K562 treated with DMSO at 1 percent for 4 hours (cell line): ENCODE data around the gene FITM1. TPM values are rescaled to one million over a fixed set of nuclear protein-coding genes. Genes with fewer than 3 reads are reported as not detected.

ENCODE experiments used
- total RNA-seq: library from RNA; unstranded; fragments of 300-600 nt; gene quantifications from 2 replicates; pipeline ENCODE4 v1.2.3, GENCODE V29; 2022; ENCODE audit not compliant: insufficient read depth

The FITM1 gene, protein sequence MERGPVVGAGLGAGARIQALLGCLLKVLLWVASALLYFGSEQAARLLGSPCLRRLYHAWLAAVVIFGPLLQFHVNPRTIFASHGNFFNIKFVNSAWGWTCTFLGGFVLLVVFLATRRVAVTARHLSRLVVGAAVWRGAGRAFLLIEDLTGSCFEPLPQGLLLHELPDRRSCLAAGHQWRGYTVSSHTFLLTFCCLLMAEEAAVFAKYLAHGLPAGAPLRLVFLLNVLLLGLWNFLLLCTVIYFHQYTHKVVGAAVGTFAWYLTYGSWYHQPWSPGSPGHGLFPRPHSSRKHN
- total RNA-seq, result not detected in 2 replicates

DNA sequence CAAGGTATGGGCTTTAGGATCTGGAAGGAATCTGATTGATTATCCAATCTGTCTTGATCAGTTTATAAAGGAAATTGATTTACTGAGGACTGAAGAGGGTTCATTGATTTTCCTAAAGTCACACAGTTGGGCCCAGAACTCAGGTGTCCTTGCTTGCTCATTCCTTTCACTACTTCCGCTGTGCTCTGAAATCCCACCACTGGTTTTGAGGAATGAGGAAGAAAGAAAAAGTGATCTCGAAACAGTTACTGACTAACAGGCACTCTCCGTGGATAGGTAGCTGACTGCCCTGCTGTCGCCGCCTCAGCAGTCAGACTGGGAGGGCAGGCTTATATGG, at the start of gene FITM1:
Gene FITM1 (plus strand): TSS at position 280 of the 337 bp plus-strand sequence. CDS start 905 bp downstream, outside the sequence.

GRCh38 chr14:24093901-24094840, 36.3 kb upstream of the FITM1 start, which contains the start of gene PCK2:
TSS of gene PCK2 (plus strand) at chr14:24094311. CDS start at chr14:24094406, 95 bp downstream.

GRCh38 chr14:24114532-24115421, 15.7 kb upstream of the FITM1 start, which contains the start of the genes DCAF11 and NRL:
TSS of gene DCAF11 (plus strand) at chr14:24114777. CDS start at chr14:24115595, 818 bp downstream.
TSS of gene NRL (minus strand) at chr14:24114949. CDS start at chr14:24082848, 32,101 bp downstream.

GRCh38 chr14:24135834-24136683, 5.6 kb downstream of the FITM1 start, which contains the start of gene PSME1:
TSS of gene PSME1 (plus strand) at chr14:24136194. CDS start at chr14:24136263, 69 bp downstream.

DNA sequence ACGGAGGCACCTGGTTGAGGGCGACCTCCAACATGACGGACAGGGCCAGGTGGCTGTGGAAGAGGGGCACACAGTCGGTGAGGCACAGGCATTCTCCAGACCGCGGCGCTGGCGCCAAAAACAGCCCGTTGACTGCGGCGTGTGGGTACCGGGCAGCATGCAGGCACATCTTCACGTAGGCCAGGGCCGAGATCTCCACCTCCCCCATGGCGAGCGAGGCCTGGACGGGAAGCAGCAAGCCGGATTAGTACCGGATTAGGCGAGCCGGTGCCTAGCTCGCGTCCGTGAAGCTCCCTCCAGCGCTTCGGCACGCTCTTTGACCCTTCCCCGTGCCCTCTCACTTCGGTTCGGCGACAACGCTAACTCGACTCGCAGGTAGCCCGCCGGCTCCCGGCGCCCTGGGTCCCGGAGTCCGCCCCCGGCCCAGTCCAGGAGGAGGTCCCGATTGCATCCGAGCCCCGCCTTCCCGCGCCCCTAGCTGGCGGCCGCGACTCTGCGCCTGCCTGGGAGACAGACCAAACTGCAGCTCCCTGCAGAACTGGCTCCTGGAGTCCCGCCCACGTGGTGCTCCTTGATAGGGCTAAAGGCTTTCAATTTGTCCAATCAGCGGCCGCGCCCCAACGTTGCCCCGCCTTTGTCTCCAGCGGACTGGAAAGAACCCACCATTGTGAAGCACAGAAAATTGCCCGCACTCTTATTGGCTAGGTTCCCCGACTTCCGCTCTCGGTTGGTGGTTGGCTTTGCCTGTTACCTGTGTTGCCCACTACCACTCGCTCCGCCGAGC, 10.8 kb downstream of the FITM1 start, which contains the start of gene EMC9:
Gene EMC9 (minus strand): TSS at position 495 of the 784 bp plus-strand sequence. CDS start 287 bp downstream, at position 208.

GRCh38 chr14:24146453-24146977, 16.1 kb downstream of the FITM1 start, which contains the start of gene PSME2:
TSS of gene PSME2 (minus strand) at chr14:24146610. CDS start at chr14:24146581, 29 bp downstream.

DNA sequence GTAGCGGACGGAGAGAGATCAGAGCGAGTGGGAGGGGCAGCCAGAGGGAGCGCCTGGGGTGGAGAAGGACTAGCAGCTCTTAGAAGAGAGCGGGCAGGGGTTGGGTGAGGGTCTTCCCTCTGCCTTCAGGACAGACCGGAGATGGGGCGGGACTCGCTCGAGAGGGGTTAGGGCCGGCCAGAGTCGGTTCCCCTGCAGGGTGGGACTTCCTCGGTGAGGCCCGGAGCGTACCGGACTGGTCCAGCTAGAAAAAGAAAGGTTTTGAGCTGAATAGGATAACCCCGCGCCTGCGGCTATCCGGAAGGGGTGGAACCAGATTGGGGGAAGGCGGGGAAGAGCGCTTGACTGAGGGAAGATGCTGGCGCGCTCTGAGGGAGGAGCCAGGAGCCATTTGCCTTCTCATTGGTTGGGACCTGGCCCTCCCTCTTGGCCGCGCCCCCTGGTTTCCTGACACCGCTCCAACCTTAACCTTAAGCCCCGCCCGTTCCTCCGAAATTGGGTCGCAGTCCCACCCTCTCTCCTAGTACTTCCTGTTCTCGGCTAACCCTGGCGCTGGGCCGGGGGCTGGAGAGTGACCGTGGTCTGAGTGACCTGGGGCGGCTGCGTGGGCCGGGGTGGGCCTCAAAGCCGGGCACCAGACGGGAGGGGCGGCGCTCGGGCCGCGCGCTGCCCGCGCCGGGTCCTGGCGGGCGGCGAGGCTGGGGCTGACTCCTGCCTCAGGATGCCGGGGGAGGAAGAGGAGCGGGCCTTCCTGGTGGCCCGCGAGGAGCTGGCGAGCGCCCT, 16.7 kb downstream of the FITM1 start, which contains the start of gene RNF31:
Gene RNF31 (plus strand): TSS at position 521 of the 783 bp plus-strand sequence. CDS start 201 bp downstream, at position 722.

GRCh38 chr14:24160850-24161804, 30.7 kb downstream of the FITM1 start, which contains the start of gene IRF9:
TSS of gene IRF9 (plus strand) at chr14:24161265. CDS start at chr14:24162145, 880 bp downstream.

GRCh38 chr14:24171422-24172260, 41.2 kb downstream of the FITM1 start, which contains the start of gene REC8:
TSS of gene REC8 (plus strand) at chr14:24172080. CDS start at chr14:24172553, 473 bp downstream.

Other genes with a start within 250 kb of the FITM1 start
- 80.9 and 94.4 TPM in 2 replicates for gene DHRS4, start 176.9 kb upstream of the FITM1 start, total RNA-seq
- 29.4 and 38.8 TPM in 2 replicates for gene DHRS4L2, start 141.7 kb upstream of the FITM1 start, total RNA-seq
- gene CARMIL3, start 78.7 kb upstream of the FITM1 start, total RNA-seq, result 0.24 TPM in 1 of 2 replicates, not detected in the other
- not detected in 2 replicates for gene CPNE6, start 59.1 kb upstream of the FITM1 start, total RNA-seq
- gene PCK2, start 36.3 kb upstream of the FITM1 start, total RNA-seq, result 99.4 and 112 TPM in 2 replicates
- 31.4 and 39.2 TPM in 2 replicates for gene DCAF11, start 15.9 kb upstream of the FITM1 start, total RNA-seq
- 3.2 and 4.1 TPM in 2 replicates for gene NRL, start 15.7 kb upstream of the FITM1 start, total RNA-seq
- 171 and 172 TPM in 2 replicates for gene PSME1, start 5.5 kb downstream of the FITM1 start, total RNA-seq
- gene EMC9, start 10.9 kb downstream of the FITM1 start, total RNA-seq, result 29.6 and 36.4 TPM in 2 replicates
- 160 and 167 TPM in 2 replicates for gene PSME2, start 16.0 kb downstream of the FITM1 start, total RNA-seq
- gene RNF31, start 16.8 kb downstream of the FITM1 start, total RNA-seq, result 17.0 and 21.3 TPM in 2 replicates
- gene IRF9, start 30.6 kb downstream of the FITM1 start, total RNA-seq, result 9.3 and 20.9 TPM in 2 replicates
- gene REC8, start 41.4 kb downstream of the FITM1 start, total RNA-seq, result 5.1 and 7.1 TPM in 2 replicates
- gene IPO4, start 58.2 kb downstream of the FITM1 start, total RNA-seq, result 23.4 and 27.8 TPM in 2 replicates
- 16.4 and 22.0 TPM in 2 replicates for gene TM9SF1, start 64.8 kb downstream of the FITM1 start, total RNA-seq
- gene TSSK4, start 75.0 kb downstream of the FITM1 start, total RNA-seq, result 1.1 and 2.2 TPM in 2 replicates
- 57.8 and 78.5 TPM in 2 replicates for gene CHMP4A, start 82.8 kb downstream of the FITM1 start, total RNA-seq
- gene MDP1, start 85.4 kb downstream of the FITM1 start, total RNA-seq, result 7.5 and 10.8 TPM in 2 replicates
- gene NEDD8, start 101.7 kb downstream of the FITM1 start, total RNA-seq, result 140 and 150 TPM in 2 replicates
- gene GMPR2, start 102.3 kb downstream of the FITM1 start, total RNA-seq, result 55.3 and 68.0 TPM in 2 replicates
- 15.0 and 16.1 TPM in 2 replicates for gene TINF2, start 112.0 kb downstream of the FITM1 start, total RNA-seq
- 0.88 and 1.5 TPM in 2 replicates for gene TGM1, start 132.5 kb downstream of the FITM1 start, total RNA-seq
- 15.3 and 18.0 TPM in 2 replicates for gene RABGGTA, start 140.9 kb downstream of the FITM1 start, total RNA-seq
- 22.2 and 26.0 TPM in 2 replicates for gene DHRS1, start 169.1 kb downstream of the FITM1 start, total RNA-seq
- 4.7 and 6.1 TPM in 2 replicates for gene NOP9, start 169.2 kb downstream of the FITM1 start, total RNA-seq
- gene CIDEB, start 177.3 kb downstream of the FITM1 start, total RNA-seq, result not detected in 2 replicates
- gene LTB4R2, start 179.5 kb downstream of the FITM1 start, total RNA-seq, result 2.2 and 6.4 TPM in 2 replicates
- 4.0 and 5.3 TPM in 2 replicates for gene LTB4R, start 180.8 kb downstream of the FITM1 start, total RNA-seq
- gene ADCY4, start 204.4 kb downstream of the FITM1 start, total RNA-seq, result 0.59 TPM in 1 of 2 replicates, not detected in the other
- not detected in 2 replicates for gene RIPK3, start 209.3 kb downstream of the FITM1 start, total RNA-seq
- 2.9 and 5.1 TPM in 2 replicates for gene NFATC4, start 237.5 kb downstream of the FITM1 start, total RNA-seq